Chondrocyte (in vitro differentiated cells): Measurements from ENCODE around the gene FES. TPM values are rescaled to one million over a fixed set of nuclear protein-coding genes. Genes with fewer than 3 reads are reported as not detected.
A peak's percentile ranks its signal among the peaks of the same experiment; 100 is the strongest.
"Not testable (repeated sequence)": the region's sequence is repeated elsewhere in the genome, so short reads cannot be mapped to it uniquely, and the experiment has no call there.

ENCODE experiments used
- DNase-seq: peaks from one replicate; pipeline ENCODE4 v3.0.0; 2021; ENCODE audit warnings: mixed read lengths, low spot score
- H3K27ac Mint-ChIP-seq: one replicate; pipeline ENCODE4 v1.8.0; 2021; ENCODE audit warnings: mild to moderate bottlenecking, moderate library complexity, mixed read lengths; ENCODE audit not compliant: unreplicated experiment
- H3K27me3 Mint-ChIP-seq: 2 replicates; pipeline ENCODE4 v1.8.0; 2021; ENCODE audit warnings: low read depth, mixed read lengths
- H3K36me3 Mint-ChIP-seq: 2 replicates; pipeline ENCODE4 v1.8.0; 2021; ENCODE audit warnings: low read depth, mixed read lengths
- H3K4me1 Mint-ChIP-seq: 2 replicates; pipeline ENCODE4 v1.8.0; 2021; ENCODE audit warnings: low read depth, mild to moderate bottlenecking, mixed read lengths
- H3K4me3 Mint-ChIP-seq: one replicate; pipeline ENCODE4 v1.8.0; 2021; ENCODE audit warnings: mild to moderate bottlenecking, moderate library complexity, mixed read lengths; ENCODE audit not compliant: unreplicated experiment
- H3K9me3 Mint-ChIP-seq: 2 replicates; pipeline ENCODE4 v1.8.0; 2021; ENCODE audit warnings: low read depth, mixed read lengths
- total RNA-seq: library from RNA; stranded (reverse); gene quantifications from 3 replicates; pipeline ENCODE4 v1.2.1, GENCODE V29; 2021
- TF ChIP-seq, protein P1 (sequence below): fragments of 200-600 bp; sonication (generic); IDR thresholded peaks from 2 replicates; pipeline ENCODE4 v1.5.0; 2021; ENCODE audit warnings: antibody characterized with exemption, mild to moderate bottlenecking, moderate library complexity

Gene FES
- total RNA-seq, 1 donor from 2014 or later: 2.4 TPM

DNA sequence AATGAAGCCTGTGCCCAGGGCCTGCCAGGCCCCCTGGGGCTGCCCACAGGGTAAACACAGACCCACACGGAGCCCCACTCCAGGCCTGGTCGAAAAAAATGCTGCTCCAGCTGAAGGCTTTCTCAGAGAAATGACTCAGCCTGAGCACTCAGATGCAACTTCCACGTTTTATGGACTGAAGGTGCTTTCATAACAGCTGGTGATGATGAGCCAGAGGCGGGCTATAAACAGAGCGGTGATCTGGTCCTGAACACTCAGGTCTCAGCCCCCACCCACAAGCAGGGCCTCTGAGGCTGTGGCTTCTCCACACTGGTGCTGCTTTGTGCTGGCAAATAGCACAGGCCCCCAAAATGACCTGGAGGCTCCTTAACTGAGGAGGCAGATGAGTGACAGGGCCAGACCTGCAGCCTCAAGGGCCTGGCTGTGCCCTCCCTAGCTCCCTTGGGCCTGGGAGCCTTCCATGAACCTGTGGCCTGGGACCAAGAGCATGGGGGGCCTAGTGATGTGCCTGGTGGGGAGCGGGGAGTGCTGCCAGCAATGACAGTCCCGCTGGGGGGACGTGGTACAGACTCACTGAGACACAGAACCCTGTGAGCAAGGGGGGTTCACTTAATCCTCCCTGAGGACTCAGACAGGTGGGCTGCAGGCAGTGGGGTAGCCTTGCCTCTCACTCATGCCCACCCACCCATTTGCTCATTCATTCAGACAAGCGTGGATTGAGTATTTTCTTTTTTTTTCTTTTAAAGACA is 38.9 kb upstream of the FES start:
- TF ChIP-seq, protein P1, sequence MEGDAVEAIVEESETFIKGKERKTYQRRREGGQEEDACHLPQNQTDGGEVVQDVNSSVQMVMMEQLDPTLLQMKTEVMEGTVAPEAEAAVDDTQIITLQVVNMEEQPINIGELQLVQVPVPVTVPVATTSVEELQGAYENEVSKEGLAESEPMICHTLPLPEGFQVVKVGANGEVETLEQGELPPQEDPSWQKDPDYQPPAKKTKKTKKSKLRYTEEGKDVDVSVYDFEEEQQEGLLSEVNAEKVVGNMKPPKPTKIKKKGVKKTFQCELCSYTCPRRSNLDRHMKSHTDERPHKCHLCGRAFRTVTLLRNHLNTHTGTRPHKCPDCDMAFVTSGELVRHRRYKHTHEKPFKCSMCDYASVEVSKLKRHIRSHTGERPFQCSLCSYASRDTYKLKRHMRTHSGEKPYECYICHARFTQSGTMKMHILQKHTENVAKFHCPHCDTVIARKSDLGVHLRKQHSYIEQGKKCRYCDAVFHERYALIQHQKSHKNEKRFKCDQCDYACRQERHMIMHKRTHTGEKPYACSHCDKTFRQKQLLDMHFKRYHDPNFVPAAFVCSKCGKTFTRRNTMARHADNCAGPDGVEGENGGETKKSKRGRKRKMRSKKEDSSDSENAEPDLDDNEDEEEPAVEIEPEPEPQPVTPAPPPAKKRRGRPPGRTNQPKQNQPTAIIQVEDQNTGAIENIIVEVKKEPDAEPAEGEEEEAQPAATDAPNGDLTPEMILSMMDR: no peak
- H3K36me3 Mint-ChIP-seq: no peaks in the 10 kb centered on the region
- H3K4me3 Mint-ChIP-seq: no peak overlapping the region
- DNase-seq: no peak
- peak overlapping the region; percentile 65 for H3K27ac Mint-ChIP-seq
- H3K4me1 Mint-ChIP-seq: peaks cover 7% of the 10 kb centered on the region
- H3K27me3 Mint-ChIP-seq: no peaks in the 10 kb centered on the region
- H3K9me3 Mint-ChIP-seq: no peaks in the 10 kb centered on the region

DNA sequence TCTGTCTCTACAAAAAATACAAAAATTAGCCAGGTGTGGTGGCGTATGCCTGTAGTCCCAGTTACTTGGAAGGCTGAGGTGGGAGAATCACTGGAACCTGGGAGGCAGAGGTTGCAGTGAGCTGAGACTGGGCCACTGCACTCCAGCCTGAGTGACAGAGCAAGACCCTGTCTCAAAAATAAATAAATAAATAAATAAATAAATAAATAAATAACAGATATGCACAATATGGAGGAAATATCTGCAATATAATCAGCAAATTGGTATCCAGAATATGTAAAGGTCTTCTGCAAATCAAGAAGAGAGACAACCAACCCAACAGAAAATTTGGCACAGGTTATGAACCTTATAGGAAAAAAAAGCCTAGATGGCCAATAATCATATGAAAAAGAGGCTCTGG is 34.9 kb upstream of the FES start:
- not testable (repeated sequence) for DNase-seq

DNA sequence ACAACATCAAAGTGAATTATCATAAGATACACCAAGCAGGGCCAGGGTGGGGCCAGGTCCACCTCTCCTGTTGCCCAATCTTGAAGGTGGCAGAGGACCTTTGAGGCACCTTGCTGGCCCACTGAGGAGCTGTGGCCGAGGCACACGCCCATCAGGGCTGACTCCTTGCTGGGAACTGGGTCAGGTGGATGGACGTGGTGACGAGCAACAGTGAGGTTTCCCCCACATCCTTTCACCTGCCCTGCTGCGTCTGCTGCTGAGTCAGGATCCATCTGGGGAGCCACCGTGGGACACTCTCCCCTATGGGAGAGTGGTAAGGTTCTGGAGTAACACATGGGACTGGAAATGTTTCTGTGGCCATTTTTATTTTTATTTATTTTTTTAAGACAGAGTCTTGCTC is 33.2 kb upstream of the FES start:
- DNase-seq: no peak
- TF ChIP-seq, protein P1: no peak
- Mint-ChIP-seq H3K4me3 (no peak overlapping the region), H3K27ac (no peak overlapping the region), H3K36me3 (peaks cover 2% of the 10 kb centered on the region), H3K4me1 (no peaks in the 10 kb centered on the region), H3K27me3 (peaks cover 5% of the 10 kb centered on the region), H3K9me3 (no peaks in the 10 kb centered on the region)

More for the DNA sequence above, 34.9 kb upstream of the FES start:
- H3K36me3 Mint-ChIP-seq, H3K4me1 Mint-ChIP-seq, H3K27ac Mint-ChIP-seq, H3K4me3 Mint-ChIP-seq, H3K27me3 Mint-ChIP-seq, H3K9me3 Mint-ChIP-seq: not testable (repeated sequence)

DNA sequence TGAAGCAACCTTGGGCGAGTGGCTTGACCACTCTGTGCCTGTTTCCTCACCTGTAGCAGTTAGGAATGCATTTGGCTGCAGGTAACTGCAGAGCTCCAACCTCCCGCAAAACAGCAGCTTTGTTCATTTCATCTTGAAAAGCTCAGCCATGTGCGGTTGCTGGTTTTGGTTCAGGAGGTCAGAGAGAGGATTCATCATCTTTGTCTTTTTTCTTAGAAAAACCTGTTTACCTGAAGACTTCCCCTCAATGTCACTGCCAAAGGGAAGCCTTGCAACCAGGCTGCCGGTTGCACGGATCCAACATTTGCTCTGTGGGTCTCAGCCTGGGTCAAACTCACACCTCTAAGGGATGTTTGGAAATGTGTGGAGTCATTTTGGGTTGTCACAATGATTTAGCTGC is 32.4 kb upstream of the FES start:
- no peaks in the 10 kb centered on the region for H3K4me1 Mint-ChIP-seq
- peaks cover 2% of the 10 kb centered on the region for H3K36me3 Mint-ChIP-seq
- H3K4me3 Mint-ChIP-seq: no peak overlapping the region
- TF ChIP-seq, protein P1: no peak
- no peaks in the 10 kb centered on the region for H3K9me3 Mint-ChIP-seq
- H3K27me3 Mint-ChIP-seq: peaks cover 5% of the 10 kb centered on the region
- H3K27ac Mint-ChIP-seq: no peak overlapping the region
- no peak for DNase-seq

DNA sequence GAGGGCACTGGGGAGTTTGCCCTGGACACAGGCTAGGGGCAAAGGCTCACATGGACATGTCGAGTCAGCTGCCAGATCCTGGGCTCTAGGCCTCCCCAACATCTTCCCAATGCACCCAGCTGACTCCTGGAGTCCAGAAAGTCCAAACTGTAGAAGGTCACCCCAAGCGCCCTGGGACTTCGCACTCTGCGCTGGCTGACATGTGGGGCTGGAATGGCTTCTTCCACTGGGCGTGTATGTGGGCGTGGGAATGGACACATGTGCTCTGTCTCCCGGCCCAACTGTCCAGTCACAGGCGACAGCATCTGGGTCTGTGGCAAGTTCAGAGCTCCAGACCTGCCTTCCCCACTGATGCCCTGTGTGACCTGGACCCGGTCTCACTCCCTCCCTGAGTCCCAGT is 29.2 kb upstream of the FES start:
- H3K36me3 Mint-ChIP-seq: peaks cover 2% of the 10 kb centered on the region
- no peaks in the 10 kb centered on the region for H3K4me1 Mint-ChIP-seq
- H3K27me3 Mint-ChIP-seq: peaks cover 5% of the 10 kb centered on the region
- H3K4me3 Mint-ChIP-seq: no peak overlapping the region
- H3K27ac Mint-ChIP-seq: no peak overlapping the region
- TF ChIP-seq, protein P1: no peak
- no peak for DNase-seq
- H3K9me3 Mint-ChIP-seq: no peaks in the 10 kb centered on the region

DNA sequence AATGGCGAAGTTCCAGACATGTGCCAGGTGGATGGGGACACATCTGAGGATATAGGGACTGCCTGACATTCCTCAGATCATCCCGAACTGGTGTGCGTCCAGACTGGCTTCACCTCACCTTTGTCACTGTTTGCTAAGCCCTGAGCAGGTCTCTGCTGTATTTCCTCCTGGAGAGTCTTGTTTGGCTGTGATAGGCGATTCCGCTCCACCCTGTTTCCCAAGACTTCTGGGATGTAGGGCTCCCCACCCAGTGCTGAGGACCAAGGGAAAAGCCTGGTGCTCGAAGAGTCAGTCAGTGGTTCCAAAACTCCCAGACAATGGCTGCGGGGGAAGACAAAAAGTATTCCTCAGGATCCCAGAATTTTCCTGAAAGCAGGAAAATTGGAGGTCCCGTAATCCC is 27.0 kb upstream of the FES start:
- Mint-ChIP-seq H3K27ac (no peak overlapping the region), H3K4me3 (no peak overlapping the region), H3K4me1 (no peaks in the 10 kb centered on the region), H3K27me3 (no peaks in the 10 kb centered on the region), H3K36me3 (no peaks in the 10 kb centered on the region), H3K9me3 (no peaks in the 10 kb centered on the region)
- DNase-seq: no peak
- TF ChIP-seq, protein P1: no peak
